K562 (cell line): ENCODE data around the gene OLR1. TPM values are rescaled to one million over a fixed set of nuclear protein-coding genes. Genes with fewer than 3 reads are reported as not detected.

Source experiments
- ATAC-seq: fragments of 200-7000 bp; cut with Tn5 transposase; 3 replicates; pipeline ENCODE4 v1.9.1; 2020; ENCODE audit warnings: moderate library complexity
- BruUV-seq: library from RNA; stranded (reverse); fragments of 400-500 nt; replicated peaks from 2 replicates; lab custom pipeline; 2021; lab: Mats Ljungman, UMichigan
- CTCF ChIA-PET: fragments of 300-600 bp; formaldehyde crosslinking; extraction: SDS; loops from one replicate; lab custom pipeline; 2021; ENCODE audit warnings: low intra/inter-chr PET ratio; lab: Yijun Ruan, JAX
- POLR2A ChIA-PET: fragments of 300-600, 350-650 bp; sonication (Branson Sonifier 250); formaldehyde crosslinking; extraction: SDS; loops from one replicate; lab custom pipeline; 2021; ENCODE audit warnings: antibody characterized with exemption, inconsistent platforms; lab: Yijun Ruan, JAX
- DNase-seq, 4 experiments: peaks; one replicate each; pipeline versions ENCODE4 v3.0.0 to v3.0.0-alpha.2; 2011 to 2018; ENCODE audit warnings: low spot score in 3 of 4, mixed read lengths in 3 of 4; ENCODE audit errors: extremely low read depth in 1 of 4
- FAIRE-seq: peaks from 2 replicates; lab custom pipeline; 2011; peaks lifted over from hg19 to GRCh38; lab: Jason Lieb, UNC
- H2AFZ ChIP-seq: 2 replicates; pipeline ENCODE4 v1.6.0; 2011; ENCODE audit warnings: low read depth, low read length, control low read depth, inconsistent platforms
- H3K27ac ChIP-seq: fragments of 200-600 bp; 3 replicates; pipeline ENCODE4 v1.8.0; 2011; ENCODE audit warnings: low read depth, mild to moderate bottlenecking, control low read depth, inconsistent platforms, low read length, moderate library complexity, mixed read lengths; ENCODE audit errors: extremely low read depth
- H3K27me3 ChIP-seq, 2 experiments: fragments of 300-600 bp in 1 of 2; 2 replicates in 1 of 2; 3 replicates in 1 of 2; pipeline versions ENCODE4 v1.6.0 to v1.8.0; 2011; ENCODE audit warnings: inconsistent platforms in 2 of 2, low read length in 2 of 2, mild to moderate bottlenecking in 1 of 2, mixed read lengths in 1 of 2, moderate library complexity in 1 of 2; ENCODE audit not compliant: control insufficient read depth in 2 of 2, insufficient read depth in 2 of 2
- H3K36me3 ChIP-seq: fragments of 300-600 bp; 3 replicates; pipeline ENCODE4 v1.8.0; 2011; ENCODE audit warnings: mild to moderate bottlenecking, low read length, inconsistent platforms; ENCODE audit not compliant: control insufficient read depth, insufficient read depth
- H3K4me1 ChIP-seq, 2 experiments: fragments of 200-600 bp in 1 of 2; replicated peaks in 1 of 2; 2 replicates in 1 of 2; 3 replicates in 1 of 2; pipeline versions ENCODE4 v1.5.1 to v1.8.0; 2011; ENCODE audit warnings: inconsistent platforms in 2 of 2, low read length in 2 of 2, mild to moderate bottlenecking in 1 of 2, mixed read lengths in 1 of 2, moderate library complexity in 1 of 2; ENCODE audit not compliant: control insufficient read depth in 2 of 2, insufficient read depth in 2 of 2
- H3K4me2 ChIP-seq: 2 replicates; pipeline ENCODE4 v1.6.1; 2011; ENCODE audit warnings: low read length, control low read depth, inconsistent platforms, mixed read lengths; ENCODE audit not compliant: insufficient read depth
- H3K4me3 ChIP-seq: fragments of 200-600 bp; sonication (generic), shearing (Covaris generic); 2 replicates; pipeline ENCODE4 v1.5.1; 2016; ENCODE audit warnings: control low read depth, inconsistent platforms
- H3K79me2 ChIP-seq: fragments of 200-600 bp; 3 replicates; pipeline ENCODE4 v1.8.0; 2011; ENCODE audit warnings: low read length, inconsistent platforms; ENCODE audit not compliant: control insufficient read depth, insufficient read depth
- H3K9ac ChIP-seq, 2 experiments: 2 replicates each; pipeline versions ENCODE4 v1.6.0 to v1.6.1; 2011; ENCODE audit warnings: low read depth in 2 of 2, low read length in 2 of 2, control low read depth in 1 of 2, inconsistent platforms in 1 of 2, mild to moderate bottlenecking in 1 of 2, mixed read lengths in 1 of 2; ENCODE audit not compliant: insufficient read depth in 1 of 2
- H3K9me1 ChIP-seq: one replicate; pipeline ENCODE4 v1.6.0; 2011; ENCODE audit warnings: inconsistent platforms, mild to moderate bottlenecking, low read length, moderate library complexity; ENCODE audit not compliant: control insufficient read depth, insufficient read depth
- H3K9me3 ChIP-seq: replicated peaks from 2 replicates; pipeline ENCODE4 v1.5.1; 2011; ENCODE audit warnings: low read depth, low read length, inconsistent platforms; ENCODE audit not compliant: control insufficient read depth, insufficient read depth
- H4K20me1 ChIP-seq: replicated peaks from 2 replicates; pipeline ENCODE4 v1.6.1; 2011; ENCODE audit warnings: low read length, inconsistent platforms, mixed read lengths; ENCODE audit not compliant: control insufficient read depth, insufficient read depth
- CEBPB ChIP-seq: fragments of 450-650 bp; IDR thresholded peaks from 2 replicates; pipeline ENCODE4 v1.6.1; 2016; ENCODE audit warnings: missing genetic modification characterization, missing compliant biosample characterization
- ETV5 ChIP-seq: sonication (generic); formaldehyde crosslinking; IDR thresholded peaks from 2 replicates; pipeline ENCODE4 v1.4.0; 2020; ENCODE audit warnings: low read depth, mild to moderate bottlenecking, missing genetic modification reagents
- PYGO2 ChIP-seq: fragments of 450-650 bp; IDR thresholded peaks from 2 replicates; pipeline ENCODE4 v1.6.1; 2016; ENCODE audit warnings: mild to moderate bottlenecking, missing genetic modification characterization, moderate library complexity, missing compliant biosample characterization
- RBBP5 ChIP-seq: fragments of 200-600 bp; sonication (generic); IDR thresholded peaks from 2 replicates; pipeline ENCODE4 v1.6.1; 2012; ENCODE audit warnings: borderline replicate concordance, mild to moderate bottlenecking, low read length, control low read depth, inconsistent platforms; ENCODE audit not compliant: insufficient read depth, poor library complexity, severe bottlenecking
- U2AF2 ChIP-seq: fragments of 200-400 bp; formaldehyde crosslinking; optimal IDR thresholded peaks from 2 replicates; pipeline ENCODE3; 2017; ENCODE audit warnings: low read depth, mild to moderate bottlenecking, low read length
- WGBS: fragments of 100-300 bp; shearing (Covaris generic); methylation state at CpG from one replicate; pipeline ENCODE4 v1.1.6; 2016; ENCODE audit warnings: low coverage, mixed read lengths; ENCODE audit not compliant: insufficient coverage; ENCODE audit errors: missing lambda C conversion rate; 5-methylcytosine and 5-hydroxymethylcytosine counted together
- in situ Hi-C: fragments of 300-500 bp; cut with MboI; formaldehyde crosslinking; loops from 4 replicates; pipeline ENCODE4 v1.15.0; 2018; ENCODE audit warnings: inconsistent platforms, mixed read lengths
- intact Hi-C: fragments of 100-400 bp; cut with micrococcal nuclease; formaldehyde crosslinking; loops from 2 replicates; pipeline ENCODE4 v1.14.2; 2022
- polyA plus RNA-seq, 8 experiments: library from polyadenylated mRNA; depleted of rRNA in 4 of 8; stranded (reverse) in 5 of 8; unstranded in 3 of 8; fragments of >200 nt; fragmentation: Nextera tagmentation in 2 of 8; fragmentation: Illumina TruSeq in 1 of 8; extraction: Ambion mirVana in 2 of 8; extraction: Trizol in 1 of 8; gene quantifications; 2 replicates each; pipeline versions ENCODE4 v1.2.1 to v1.2.3, GENCODE V29; 2011 to 2014; ENCODE audit warnings: inconsistent platforms in 1 of 8, missing spikeins in 1 of 8
- total RNA-seq, 7 experiments: library from RNA; depleted of rRNA in 6 of 7; stranded (reverse); fragments of >200 nt in 6 of 7; fragmentation: Illumina TruSeq in 2 of 7; extraction: Trizol in 2 of 7; gene quantifications; 2 replicates each; pipeline versions ENCODE4 v1.2.1 to v1.2.3, GENCODE V29; 2011 to 2021; ENCODE audit warnings: low replicate concordance in 1 of 7
- TF ChIP-seq, protein P1 (sequence below): sonication (generic); formaldehyde crosslinking; IDR thresholded peaks from 2 replicates; pipeline ENCODE4 v1.8.0; 2023; ENCODE audit warnings: missing genetic modification reagents, mild to moderate bottlenecking, borderline replicate concordance

OLR1 gene
- total and polyA plus RNA-seq, 9 of the 15 experiments (the other 6 are each of a cell fraction or from before 2014, with no cell fraction given): not detected

DNA sequence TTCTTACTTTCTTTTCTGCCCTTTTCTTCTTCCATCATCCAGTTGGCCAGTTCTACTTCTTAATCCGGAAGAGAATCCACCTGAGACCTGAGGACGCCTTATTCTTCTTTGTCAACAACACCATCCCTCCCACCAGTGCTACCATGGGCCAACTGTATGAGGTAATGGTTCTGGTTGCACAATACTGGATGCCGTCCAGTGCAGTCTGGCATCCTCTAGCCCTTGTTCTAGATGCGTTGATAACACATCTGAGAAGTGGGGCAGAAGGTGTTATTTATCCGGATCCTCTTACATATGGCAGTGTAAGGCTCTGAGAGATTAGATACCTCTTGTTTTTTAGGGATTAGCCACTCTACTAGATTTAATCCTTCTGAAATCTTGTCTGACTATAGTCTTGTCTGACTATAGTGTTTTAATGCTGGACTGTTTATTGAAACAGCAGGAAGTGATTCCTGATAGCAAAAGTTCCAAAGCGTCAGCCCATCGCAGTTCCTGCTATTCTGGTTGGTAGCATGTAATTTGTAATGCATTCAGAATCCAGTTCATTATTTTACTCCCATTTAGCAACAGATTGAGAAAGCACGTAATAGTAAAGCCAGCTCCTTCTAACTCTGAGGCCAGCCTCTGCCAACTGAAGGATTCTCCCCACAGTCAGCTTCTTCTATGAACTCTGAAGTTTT is 48.6 kb upstream of the OLR1 start:
- no peak overlapping the region for H3K4me2 ChIP-seq
- no TSS peak for BruUV-seq
- no peaks in the 10 kb centered on the region for H3K9me1 ChIP-seq
- ChIA-PET POLR2A (no interaction called here), CTCF (no interaction called here)
- H3K36me3 ChIP-seq: peaks cover 10% of the 10 kb centered on the region; the same call in 2 of the 3 replicates
- in situ Hi-C loops: no loop called here
- H3K79me2 ChIP-seq: peaks cover 1% of the 10 kb centered on the region; the same call in 2 of the 3 replicates
- H3K9ac ChIP-seq: no peak overlapping the region
- intact Hi-C loops: no loop called here
- DNase-seq (no peak), ATAC-seq (no peak), FAIRE-seq (no peak)
- no peak overlapping the region for H3K27ac ChIP-seq
- no peaks in the 10 kb centered on the region for H3K27me3 ChIP-seq
- H4K20me1 ChIP-seq: no peaks in the 10 kb centered on the region
- 72% methylated on average over 7 of the region's 8 CpGs for WGBS
- H2AFZ ChIP-seq: no peak overlapping the region
- H3K4me1 ChIP-seq: peaks cover 1 to 5% of the 10 kb centered on the region in 2 experiments
- TF ChIP-seq, protein P1, sequence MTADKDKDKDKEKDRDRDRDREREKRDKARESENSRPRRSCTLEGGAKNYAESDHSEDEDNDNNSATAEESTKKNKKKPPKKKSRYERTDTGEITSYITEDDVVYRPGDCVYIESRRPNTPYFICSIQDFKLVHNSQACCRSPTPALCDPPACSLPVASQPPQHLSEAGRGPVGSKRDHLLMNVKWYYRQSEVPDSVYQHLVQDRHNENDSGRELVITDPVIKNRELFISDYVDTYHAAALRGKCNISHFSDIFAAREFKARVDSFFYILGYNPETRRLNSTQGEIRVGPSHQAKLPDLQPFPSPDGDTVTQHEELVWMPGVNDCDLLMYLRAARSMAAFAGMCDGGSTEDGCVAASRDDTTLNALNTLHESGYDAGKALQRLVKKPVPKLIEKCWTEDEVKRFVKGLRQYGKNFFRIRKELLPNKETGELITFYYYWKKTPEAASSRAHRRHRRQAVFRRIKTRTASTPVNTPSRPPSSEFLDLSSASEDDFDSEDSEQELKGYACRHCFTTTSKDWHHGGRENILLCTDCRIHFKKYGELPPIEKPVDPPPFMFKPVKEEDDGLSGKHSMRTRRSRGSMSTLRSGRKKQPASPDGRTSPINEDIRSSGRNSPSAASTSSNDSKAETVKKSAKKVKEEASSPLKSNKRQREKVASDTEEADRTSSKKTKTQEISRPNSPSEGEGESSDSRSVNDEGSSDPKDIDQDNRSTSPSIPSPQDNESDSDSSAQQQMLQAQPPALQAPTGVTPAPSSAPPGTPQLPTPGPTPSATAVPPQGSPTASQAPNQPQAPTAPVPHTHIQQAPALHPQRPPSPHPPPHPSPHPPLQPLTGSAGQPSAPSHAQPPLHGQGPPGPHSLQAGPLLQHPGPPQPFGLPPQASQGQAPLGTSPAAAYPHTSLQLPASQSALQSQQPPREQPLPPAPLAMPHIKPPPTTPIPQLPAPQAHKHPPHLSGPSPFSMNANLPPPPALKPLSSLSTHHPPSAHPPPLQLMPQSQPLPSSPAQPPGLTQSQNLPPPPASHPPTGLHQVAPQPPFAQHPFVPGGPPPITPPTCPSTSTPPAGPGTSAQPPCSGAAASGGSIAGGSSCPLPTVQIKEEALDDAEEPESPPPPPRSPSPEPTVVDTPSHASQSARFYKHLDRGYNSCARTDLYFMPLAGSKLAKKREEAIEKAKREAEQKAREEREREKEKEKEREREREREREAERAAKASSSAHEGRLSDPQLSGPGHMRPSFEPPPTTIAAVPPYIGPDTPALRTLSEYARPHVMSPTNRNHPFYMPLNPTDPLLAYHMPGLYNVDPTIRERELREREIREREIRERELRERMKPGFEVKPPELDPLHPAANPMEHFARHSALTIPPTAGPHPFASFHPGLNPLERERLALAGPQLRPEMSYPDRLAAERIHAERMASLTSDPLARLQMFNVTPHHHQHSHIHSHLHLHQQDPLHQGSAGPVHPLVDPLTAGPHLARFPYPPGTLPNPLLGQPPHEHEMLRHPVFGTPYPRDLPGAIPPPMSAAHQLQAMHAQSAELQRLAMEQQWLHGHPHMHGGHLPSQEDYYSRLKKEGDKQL (CRISPR knock-in tag): no peak
- peak; percentile 72 for TF ChIP-seq CEBPB (tag)
- no peak for TF ChIP-seq RBBP5
- TF ChIP-seq ETV5 (CRISPR knock-in tag): no peak
- TF ChIP-seq PYGO2 (tag): no peak
- TF ChIP-seq U2AF2: no peak
- H3K9me3 ChIP-seq: no peaks in the 10 kb centered on the region
- H3K4me3 ChIP-seq: no peak overlapping the region
